ENCODE data around the gene PNLIPRP1. TPM values are rescaled to one million over a fixed set of nuclear protein-coding genes. Genes with fewer than 3 reads are reported as not detected.

Gene PNLIPRP1
- total RNA-seq, 8 experiments from 2014 or later = 0.41 to 2.0 (median 0.82) TPM; not detected in 4

- no peaks in the 10 kb centered on the region for H3K4me1 ChIP-seq (replicated peaks in 1 of 2)
- WGBS, 10 experiments = 0 to 100% (median 43%) methylated on average over 1 to 19 of the region's 41 CpGs; no CpG with 5 or more reads in 1 of the 10 experiments
- in situ Hi-C loops (cut with MboI; ENCODE audit: low pct_unique_long_range_greater_than_20kb in 2 of 9, low sequenced_read_pairs in 9 of 9, unreplicated experiment in 9 of 9) = no loop called here
- peak in 7 of 8 experiments; percentile 19 to 69 (median 51) for ATAC-seq (replicated peaks in 6 of 8)
- no peak overlapping the region for H3K27ac ChIP-seq
- peak overlapping the region; percentile 28 to 42 (median 37) for H3K4me3 ChIP-seq
Observed at GRCh38 chr10:116608686-116609594, 18.2 kb downstream of the PNLIPRP1 start.

GRCh38 chr10:116610443-116611152 lies 19.8 kb downstream of the PNLIPRP1 start:
- WGBS, 10 experiments = 80 to 100% (median 97%) methylated on average over 1 to 8 of the region's 13 CpGs; no CpG with 5 or more reads in 4 of the 10 experiments
- ATAC-seq (replicated peaks in 6 of 8) = no peak
- H3K4me3 ChIP-seq = no peak overlapping the region
- in situ Hi-C loops (cut with MboI; ENCODE audit: low pct_unique_long_range_greater_than_20kb in 2 of 9, low sequenced_read_pairs in 9 of 9, unreplicated experiment in 9 of 9) = no loop called here
- H3K27ac ChIP-seq = no peak overlapping the region
- H3K4me1 ChIP-seq (replicated peaks in 1 of 2) = no peaks in the 10 kb centered on the region

GRCh38 chr10:116611153-116611545 lies 20.4 kb downstream of the PNLIPRP1 start:
- no peak for ATAC-seq (replicated peaks in 6 of 8)
- Histone ChIP-seq H3K4me3 (no peak overlapping the region), H3K4me1 (replicated peaks in 1 of 2) (no peaks in the 10 kb centered on the region), H3K27ac (no peak overlapping the region)
- 0 to 100% (median 40%) methylated on average over 1 to 2 of the region's 3 CpGs; no CpG with 5 or more reads in 5 of the 10 experiments for WGBS, 10 experiments
- in situ Hi-C loops (cut with MboI; ENCODE audit: low pct_unique_long_range_greater_than_20kb in 2 of 9, low sequenced_read_pairs in 9 of 9, unreplicated experiment in 9 of 9) = no loop called here

- Histone ChIP-seq H3K4me1 (replicated peaks in 1 of 2) (no peaks in the 10 kb centered on the region), H3K4me3 (no peak overlapping the region), H3K27ac (no peak overlapping the region)
- 15 to 100% (median 83%) methylated on average over 1 to 7 of the region's 8 CpGs for WGBS, 10 experiments
- no peak for ATAC-seq (replicated peaks in 6 of 8)
- in situ Hi-C loops (cut with MboI; ENCODE audit: low pct_unique_long_range_greater_than_20kb in 2 of 9, low sequenced_read_pairs in 9 of 9, unreplicated experiment in 9 of 9) = no loop called here
Observed at GRCh38 chr10:116612107-116612769, 21.5 kb downstream of the PNLIPRP1 start.

GRCh38 chr10:116613471-116613870 lies 22.7 kb downstream of the PNLIPRP1 start:
- in situ Hi-C loops (cut with MboI; ENCODE audit: low pct_unique_long_range_greater_than_20kb in 2 of 9, low sequenced_read_pairs in 9 of 9, unreplicated experiment in 9 of 9) = no loop called here
- H3K4me3 ChIP-seq = no peak overlapping the region
- no peak overlapping the region for H3K27ac ChIP-seq
- no peaks in the 10 kb centered on the region for H3K4me1 ChIP-seq (replicated peaks in 1 of 2)
- ATAC-seq (replicated peaks in 6 of 8) = no peak
- 0 to 100% (median 51%) methylated on average over 1 to 2 of the region's 2 CpGs; no CpG with 5 or more reads in 2 of the 10 experiments for WGBS, 10 experiments

- peak in 3 of 8 experiments; percentile 54 to 91 (median 83) for ATAC-seq (replicated peaks in 6 of 8)
- H3K4me3 ChIP-seq = no peak overlapping the region
- no peak overlapping the region for H3K27ac ChIP-seq
- 0 to 20% (median 0%) methylated on average over 1 to 2 of the region's 2 CpGs; no CpG with 5 or more reads in 6 of the 10 experiments for WGBS, 10 experiments
- in situ Hi-C loops (cut with MboI; ENCODE audit: low pct_unique_long_range_greater_than_20kb in 2 of 9, low sequenced_read_pairs in 9 of 9, unreplicated experiment in 9 of 9) = no loop called here
- H3K4me1 ChIP-seq (replicated peaks in 1 of 2) = no peaks in the 10 kb centered on the region
Observed at GRCh38 chr10:116614796-116615195, 24.0 kb downstream of the PNLIPRP1 start.

GRCh38 chr10:116615199-116615776 lies 24.5 kb downstream of the PNLIPRP1 start:
- Histone ChIP-seq H3K27ac (no peak overlapping the region), H3K4me3 (no peak overlapping the region), H3K4me1 (replicated peaks in 1 of 2) (no peaks in the 10 kb centered on the region)
- no peak for ATAC-seq (replicated peaks in 6 of 8)
- in situ Hi-C loops (cut with MboI; ENCODE audit: low pct_unique_long_range_greater_than_20kb in 2 of 9, low sequenced_read_pairs in 9 of 9, unreplicated experiment in 9 of 9) = no loop called here
- 80 to 100% (median 100%) methylated on average over 1 of the region's 3 CpGs; no CpG with 5 or more reads in 6 of the 10 experiments for WGBS, 10 experiments

GRCh38 chr10:116620423-116621400 lies 30.0 kb downstream of the PNLIPRP1 start, which contains the start of gene PNLIPRP2:
Gene PNLIPRP2 (plus strand): TSS chr10:116620953.
- H3K4me3 ChIP-seq = no peak within 1 kb of the TSS
- 40 to 97% (median 84%) methylated on average over 1 to 15 of the region's 20 CpGs; no CpG with 5 or more reads in 1 of the 10 experiments for WGBS, 10 experiments

GRCh38 chr10:116621476-116621875 lies 30.7 kb downstream of the PNLIPRP1 start:
- in situ Hi-C loops (cut with MboI; ENCODE audit: low pct_unique_long_range_greater_than_20kb in 2 of 9, low sequenced_read_pairs in 9 of 9, unreplicated experiment in 9 of 9) = loop anchor here in 1 of 9 experiments (10.0 kb wide), 1 partner anchor 163 kb away; no protein-coding TSS in a partner anchor
- H3K27ac ChIP-seq = no peak overlapping the region
- H3K4me3 ChIP-seq = no peak overlapping the region
- no peaks in the 10 kb centered on the region for H3K4me1 ChIP-seq (replicated peaks in 1 of 2)
- no peak for ATAC-seq (replicated peaks in 6 of 8)
- 0 to 80% (median 59%) methylated on average over 1 to 6 of the region's 8 CpGs; no CpG with 5 or more reads in 2 of the 10 experiments for WGBS, 10 experiments

More at GRCh38 chr10:116620423-116621400, 30.0 kb downstream of the PNLIPRP1 start, which contains the start of gene PNLIPRP2:
- no peak for ATAC-seq (replicated peaks in 6 of 8)
- H3K4me1 ChIP-seq (replicated peaks in 1 of 2) = no peaks in the 10 kb centered on the region
- H3K27ac ChIP-seq = no peak within 1 kb of the TSS
- in situ Hi-C loops (cut with MboI; ENCODE audit: low pct_unique_long_range_greater_than_20kb in 2 of 9, low sequenced_read_pairs in 9 of 9, unreplicated experiment in 9 of 9) = loop anchor here in 1 of 9 experiments (10.0 kb wide), 1 partner anchor 164 kb away; no protein-coding TSS in a partner anchor

- Histone ChIP-seq H3K27ac (no peak overlapping the region), H3K4me1 (replicated peaks in 1 of 2) (no peaks in the 10 kb centered on the region), H3K4me3 (no peak overlapping the region)
- WGBS, 10 experiments = 18 to 83% (median 54%) methylated on average over 1 to 8 of the region's 11 CpGs; no CpG with 5 or more reads in 3 of the 10 experiments
- no peak for ATAC-seq (replicated peaks in 6 of 8)
- in situ Hi-C loops (cut with MboI; ENCODE audit: low pct_unique_long_range_greater_than_20kb in 2 of 9, low sequenced_read_pairs in 9 of 9, unreplicated experiment in 9 of 9) = loop anchor here in 1 of 9 experiments (10.0 kb wide), 1 partner anchor 163 kb away; no protein-coding TSS in a partner anchor
Observed at GRCh38 chr10:116621934-116622655, 31.3 kb downstream of the PNLIPRP1 start.

- Histone ChIP-seq H3K4me3 (no peak overlapping the region), H3K27ac (no peak overlapping the region), H3K4me1 (replicated peaks in 1 of 2) (peaks cover 0 to 2% of the 10 kb centered on the region in 2 donors)
- 59 to 100% (median 76%) methylated on average over 1 to 5 of the region's 7 CpGs; no CpG with 5 or more reads in 4 of the 10 experiments for WGBS, 10 experiments
- in situ Hi-C loops (cut with MboI; ENCODE audit: low pct_unique_long_range_greater_than_20kb in 2 of 9, low sequenced_read_pairs in 9 of 9, unreplicated experiment in 9 of 9) = loop anchor here in 1 of 9 experiments (10.0 kb wide), 1 partner anchor 159 kb away; no protein-coding TSS in a partner anchor
- no peak for ATAC-seq (replicated peaks in 6 of 8)
Observed at GRCh38 chr10:116625845-116626244, 35.1 kb downstream of the PNLIPRP1 start.
